ENCODE results near the gene ASB3. TPM values are rescaled to one million over a fixed set of nuclear protein-coding genes. Genes with fewer than 3 reads are reported as not detected.

The ASB3 gene
- total RNA-seq, 1 donor from 2014 or later = 36.6 TPM

- no peak overlapping the region for H3K4me3 Mint-ChIP-seq
- TF ChIP-seq CTCF (IDR thresholded peaks at IDR 0.05; ENCODE audit: unreplicated experiment) = no peak
- H3K36me3 Mint-ChIP-seq = peaks cover 3% of the 10 kb centered on the region
- no peak for DNase-seq (ENCODE audit: low spot score in 2 of 2, unreplicated experiment in 2 of 2)
- no peaks in the 10 kb centered on the region for H3K4me1 Mint-ChIP-seq
- no peaks in the 10 kb centered on the region for H3K27me3 Mint-ChIP-seq (ENCODE audit: low read depth)
- H3K27ac Mint-ChIP-seq = no peak overlapping the region
- H3K9me3 Mint-ChIP-seq = peaks cover 5% of the 10 kb centered on the region
Observed at GRCh38 chr2:53646788-53647187, 140.0 kb downstream of the ASB3 start.

- H3K9me3 Mint-ChIP-seq = peaks cover 13% of the 10 kb centered on the region
- H3K4me1 Mint-ChIP-seq = peaks cover 4% of the 10 kb centered on the region
- H3K4me3 Mint-ChIP-seq = no peak overlapping the region
- TF ChIP-seq CTCF (IDR thresholded peaks at IDR 0.05; ENCODE audit: unreplicated experiment) = no peak
- no peak overlapping the region for H3K27ac Mint-ChIP-seq
- no peaks in the 10 kb centered on the region for H3K27me3 Mint-ChIP-seq (ENCODE audit: low read depth)
- DNase-seq (ENCODE audit: low spot score in 2 of 2, unreplicated experiment in 2 of 2) = no peak
- peaks cover 3% of the 10 kb centered on the region for H3K36me3 Mint-ChIP-seq
Observed at GRCh38 chr2:53641290-53641689, 145.5 kb downstream of the ASB3 start.

- DNase-seq (ENCODE audit: low spot score in 2 of 2, unreplicated experiment in 2 of 2) = no peak
Observed at GRCh38 chr2:53640466-53640865, 146.3 kb downstream of the ASB3 start.

GRCh38 chr2:53636596-53636995, 150.2 kb downstream of the ASB3 start:
- Mint-ChIP-seq H3K36me3 (peaks cover 3% of the 10 kb centered on the region), H3K27ac (no peak overlapping the region), H3K27me3 (ENCODE audit: low read depth) (no peaks in the 10 kb centered on the region), H3K9me3 (peaks cover 13% of the 10 kb centered on the region), H3K4me3 (no peak overlapping the region), H3K4me1 (peaks cover 4% of the 10 kb centered on the region)
- TF ChIP-seq CTCF (IDR thresholded peaks at IDR 0.05; ENCODE audit: unreplicated experiment) = no peak
- no peak for DNase-seq (ENCODE audit: low spot score in 2 of 2, unreplicated experiment in 2 of 2)

More at GRCh38 chr2:53640466-53640865, 146.3 kb downstream of the ASB3 start:
- TF ChIP-seq CTCF (IDR thresholded peaks at IDR 0.05; ENCODE audit: unreplicated experiment) = no peak
- H3K27me3 Mint-ChIP-seq (ENCODE audit: low read depth) = no peaks in the 10 kb centered on the region
- peak overlapping the region; percentile 28 for H3K27ac Mint-ChIP-seq
- peaks cover 13% of the 10 kb centered on the region for H3K9me3 Mint-ChIP-seq
- peaks cover 3% of the 10 kb centered on the region for H3K36me3 Mint-ChIP-seq
- peaks cover 4% of the 10 kb centered on the region for H3K4me1 Mint-ChIP-seq
- H3K4me3 Mint-ChIP-seq = no peak overlapping the region

GRCh38 chr2:53636109-53636508, 150.6 kb downstream of the ASB3 start:
- TF ChIP-seq CTCF (IDR thresholded peaks at IDR 0.05; ENCODE audit: unreplicated experiment) = no peak
- Mint-ChIP-seq H3K27ac (no peak overlapping the region), H3K4me1 (peaks cover 4% of the 10 kb centered on the region), H3K4me3 (no peak overlapping the region), H3K36me3 (peaks cover 3% of the 10 kb centered on the region), H3K27me3 (ENCODE audit: low read depth) (no peaks in the 10 kb centered on the region), H3K9me3 (peaks cover 13% of the 10 kb centered on the region)
- DNase-seq (ENCODE audit: low spot score in 2 of 2, unreplicated experiment in 2 of 2) = no peak

- Mint-ChIP-seq H3K27ac (no peak overlapping the region), H3K36me3 (peaks cover 3% of the 10 kb centered on the region), H3K9me3 (peaks cover 13% of the 10 kb centered on the region), H3K4me1 (peaks cover 4% of the 10 kb centered on the region), H3K4me3 (no peak overlapping the region), H3K27me3 (ENCODE audit: low read depth) (no peaks in the 10 kb centered on the region)
- DNase-seq (ENCODE audit: low spot score in 2 of 2, unreplicated experiment in 2 of 2) = no peak
- TF ChIP-seq CTCF (IDR thresholded peaks at IDR 0.05; ENCODE audit: unreplicated experiment) = no peak
Observed at GRCh38 chr2:53635694-53636093, 151.1 kb downstream of the ASB3 start.

All from mesothelial cell of epicardium (in vitro differentiated cells).